Activated naive CD4-positive, alpha-beta T cell treated with anti-CD3 and anti-CD28 coated beads for 36 hours (primary cell): ENCODE data around the gene POU1F1. TPM values are rescaled to one million over a fixed set of nuclear protein-coding genes. Genes with fewer than 3 reads are reported as not detected.
"Not testable (repeated sequence)": the region's sequence is repeated elsewhere in the genome, so short reads cannot be mapped to it uniquely, and the experiment has no call there.

Experiments
- CTCF ChIA-PET: fragments of 350-600 bp; sonication (Branson Sonifier 250); formaldehyde crosslinking; loops from one replicate; lab custom pipeline; 2021; ENCODE audit warnings: antibody characterized with exemption; lab: Charles Lee
- DNase-seq: peaks from one replicate; pipeline ENCODE4 v3.0.0-alpha.2; 2020
- H3K27ac Mint-ChIP-seq: one replicate; pipeline ENCODE4 v1.8.0; 2021; ENCODE audit warnings: mild to moderate bottlenecking, mixed read lengths
- H3K27me3 Mint-ChIP-seq: one replicate; pipeline ENCODE4 v1.8.0; 2021; ENCODE audit warnings: low read depth, mixed read lengths
- H3K36me3 Mint-ChIP-seq: one replicate; pipeline ENCODE4 v1.8.0; 2021; ENCODE audit warnings: low read depth, mixed read lengths
- H3K4me1 Mint-ChIP-seq: one replicate; pipeline ENCODE4 v1.8.0; 2021; ENCODE audit warnings: low read depth, mixed read lengths
- H3K4me3 Mint-ChIP-seq: one replicate; pipeline ENCODE4 v1.8.0; 2021; ENCODE audit warnings: mild to moderate bottlenecking, moderate library complexity, mixed read lengths
- H3K9me3 Mint-ChIP-seq: one replicate; pipeline ENCODE4 v1.8.0; 2021; ENCODE audit warnings: mixed read lengths
- intact Hi-C: fragments of 100-400 bp; cut with micrococcal nuclease; formaldehyde crosslinking; loops from one replicate; pipeline ENCODE4 v1.15.1; 2023
- total RNA-seq, 2 experiments: library from RNA; stranded (reverse); gene quantifications; one replicate each; pipeline ENCODE4 v1.2.3, GENCODE V29; 2021

Gene POU1F1
- total RNA-seq, 2 experiments from 2014 or later = not detected

DNA sequence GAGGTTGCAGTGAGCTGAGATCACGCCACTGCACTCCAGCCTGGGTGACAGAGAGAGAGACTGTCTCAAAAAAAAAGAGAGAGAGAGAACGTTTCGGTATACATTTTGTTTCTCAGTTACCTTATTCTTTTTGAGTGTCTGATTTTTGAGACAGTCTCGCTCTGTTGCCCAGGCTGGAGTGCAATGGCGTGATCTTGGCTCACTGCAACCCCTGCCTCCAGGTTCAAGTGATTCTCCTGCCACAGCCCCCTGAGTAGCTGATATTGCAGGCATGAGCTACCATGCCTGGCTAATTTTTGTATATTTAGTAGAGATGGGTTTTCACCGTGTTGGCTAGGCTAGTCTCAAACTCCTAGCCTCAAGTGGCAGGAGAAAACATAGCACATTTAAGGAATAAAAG lies 28.2 kb downstream of the POU1F1 start:
- intact Hi-C loops = not testable (repeated sequence)

DNA sequence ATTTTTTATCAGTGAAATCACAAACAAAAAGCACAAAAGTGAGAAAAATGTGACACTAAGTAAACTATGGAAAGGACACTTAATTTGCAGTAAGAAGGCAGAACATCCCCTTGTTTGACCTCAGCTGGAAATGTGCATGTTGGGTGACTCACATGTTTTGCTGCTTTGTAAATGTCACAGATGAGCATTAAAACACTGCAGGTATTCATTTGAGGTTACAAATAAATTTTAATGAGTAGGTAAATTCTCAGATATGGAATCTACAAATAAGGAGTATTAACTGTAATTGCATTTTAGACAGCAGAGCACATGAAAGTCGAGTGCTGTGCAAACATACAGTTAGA lies 29.0 kb downstream of the POU1F1 start:
- DNase-seq = no peak
- CTCF ChIA-PET = interaction anchor here (1.0 to 1.4 kb wide), 2 partner anchors 12 to 51 kb away, joined by 4 read pairs; no protein-coding TSS in a partner anchor
- intact Hi-C loops = loop anchor here (2.0 kb wide), 1 partner anchor 21 kb away; the partner anchor contains the start of gene CHMP2B
- H3K4me1 Mint-ChIP-seq = peaks cover 9% of the 10 kb centered on the region
- H3K9me3 Mint-ChIP-seq = no peaks in the 10 kb centered on the region
- no peaks in the 10 kb centered on the region for H3K27me3 Mint-ChIP-seq
- H3K36me3 Mint-ChIP-seq = peaks cover 13% of the 10 kb centered on the region
- H3K27ac Mint-ChIP-seq = no peak overlapping the region
- H3K4me3 Mint-ChIP-seq = no peak overlapping the region

More for the DNA sequence above, 28.2 kb downstream of the POU1F1 start:
- not testable (repeated sequence) for H3K4me3 Mint-ChIP-seq, H3K27me3 Mint-ChIP-seq, H3K4me1 Mint-ChIP-seq, DNase-seq, H3K9me3 Mint-ChIP-seq, H3K27ac Mint-ChIP-seq
- CTCF ChIA-PET = interaction anchor here (1.0 kb wide), 1 partner anchor 11 kb away, joined by 4 read pairs; no protein-coding TSS in a partner anchor
- H3K36me3 Mint-ChIP-seq = peaks cover 13% of the 10 kb centered on the region

DNA sequence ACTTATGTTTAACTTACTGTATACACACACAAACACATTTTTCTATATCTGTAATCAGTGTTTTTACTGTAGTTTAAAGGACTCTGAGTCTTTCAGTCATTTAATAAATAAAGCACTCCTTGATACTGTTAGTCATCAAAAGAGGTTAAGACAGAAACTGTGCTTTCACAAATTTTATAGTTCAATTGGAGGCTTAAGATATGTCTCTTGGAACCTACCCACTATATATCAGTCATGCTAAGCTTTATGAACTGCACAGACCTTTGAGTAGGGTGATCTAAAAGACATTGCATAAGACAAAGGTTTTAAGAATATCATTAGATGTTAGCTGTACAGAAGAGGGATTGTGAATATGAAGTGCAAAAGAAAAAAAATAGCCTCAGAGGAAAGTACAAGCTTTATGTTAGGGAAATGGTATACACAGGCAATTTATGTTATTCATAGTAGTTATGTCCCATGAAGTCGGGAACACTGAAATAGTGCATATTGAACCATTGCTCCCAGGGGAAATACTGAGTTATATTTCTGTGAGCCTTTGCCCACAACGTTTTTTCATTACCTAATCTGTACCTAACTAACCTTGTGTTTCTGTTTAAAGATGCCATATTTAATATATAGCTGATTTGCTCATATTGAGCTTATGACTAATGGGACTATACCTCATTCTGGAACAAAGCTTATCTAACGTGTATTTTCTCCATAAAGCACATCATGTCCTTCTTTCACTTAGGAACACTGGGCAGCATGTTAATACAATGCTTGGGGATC lies 29.5 kb downstream of the POU1F1 start:
- H3K9me3 Mint-ChIP-seq = no peaks in the 10 kb centered on the region
- H3K27me3 Mint-ChIP-seq = no peaks in the 10 kb centered on the region
- H3K4me1 Mint-ChIP-seq = peaks cover 9% of the 10 kb centered on the region
- H3K4me3 Mint-ChIP-seq = no peak overlapping the region
- peaks cover 16% of the 10 kb centered on the region for H3K36me3 Mint-ChIP-seq
- CTCF ChIA-PET = interaction anchor here (1.0 to 1.4 kb wide), 2 partner anchors 13 to 51 kb away, joined by 4 read pairs; no protein-coding TSS in a partner anchor
- intact Hi-C loops = loop anchor here (2.0 kb wide), 1 partner anchor 20 kb away; the partner anchor contains the start of gene CHMP2B
- DNase-seq = no peak
- no peak overlapping the region for H3K27ac Mint-ChIP-seq

DNA sequence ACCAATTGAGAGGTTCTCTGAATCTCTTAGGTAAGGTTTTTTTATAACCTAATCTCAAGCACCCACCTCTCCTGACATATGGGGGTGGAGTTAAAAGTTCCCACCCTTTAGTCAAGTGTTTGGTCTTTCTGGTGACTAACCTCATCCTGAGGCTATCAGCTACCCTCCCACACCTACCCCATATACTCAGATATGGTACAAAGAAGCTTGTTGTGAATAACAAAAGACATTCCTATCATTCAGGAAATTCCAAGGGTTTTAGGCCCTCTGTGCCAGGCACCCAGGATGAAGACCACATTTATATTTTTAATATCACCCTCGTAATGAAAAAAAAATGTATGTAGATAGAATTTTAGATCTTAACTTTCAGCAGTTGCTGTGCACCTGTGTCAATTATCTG lies 40.3 kb downstream of the POU1F1 start:
- CTCF ChIA-PET = no interaction called here
- Mint-ChIP-seq H3K4me1 (peaks cover 32% of the 10 kb centered on the region), H3K4me3 (no peak overlapping the region), H3K27me3 (no peaks in the 10 kb centered on the region), H3K9me3 (no peaks in the 10 kb centered on the region), H3K27ac (no peak overlapping the region), H3K36me3 (peaks cover 12% of the 10 kb centered on the region)
- intact Hi-C loops = no loop called here
- no peak for DNase-seq

DNA sequence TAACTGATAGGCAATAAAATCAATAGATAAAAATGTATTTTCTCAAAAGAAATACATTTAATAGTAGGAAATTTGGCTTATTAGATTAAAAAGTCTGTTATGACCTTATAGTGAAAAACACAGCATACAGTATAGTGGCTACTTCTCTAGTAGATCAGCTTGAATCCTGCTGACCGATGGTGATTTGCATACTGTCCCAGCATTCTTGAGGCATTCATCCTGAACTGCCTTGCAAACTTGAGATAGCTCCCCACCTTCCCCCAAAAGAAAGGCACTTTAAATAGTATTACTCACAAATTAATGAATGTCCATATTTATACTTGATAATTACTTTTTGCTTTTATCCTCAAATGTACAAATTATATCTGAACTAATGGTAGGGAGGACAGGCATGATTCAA lies 42.6 kb downstream of the POU1F1 start:
- Mint-ChIP-seq H3K9me3 (no peaks in the 10 kb centered on the region), H3K4me1 (peaks cover 44% of the 10 kb centered on the region)
- no peak for DNase-seq

DNA sequence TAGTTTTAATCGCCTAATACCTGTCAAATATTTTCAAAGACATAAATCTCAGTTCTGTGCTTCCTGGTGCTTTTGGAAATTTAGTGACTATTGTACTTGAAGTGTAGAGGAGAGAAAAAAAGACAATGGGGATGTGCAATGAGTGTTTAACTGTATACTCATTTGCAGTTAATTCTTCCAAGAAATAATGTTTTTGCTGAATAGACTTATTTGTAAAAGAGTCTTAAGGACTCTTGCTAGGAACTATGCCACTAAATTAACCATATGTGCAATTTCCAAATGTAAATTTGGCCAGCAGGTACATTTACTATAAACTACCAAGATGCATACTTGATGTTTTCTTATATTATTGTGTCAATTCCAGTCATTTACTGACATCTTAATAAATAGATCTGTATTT lies 47.3 kb downstream of the POU1F1 start:
- H3K4me3 Mint-ChIP-seq = peak overlapping the region; percentile 32
- CTCF ChIA-PET = no interaction called here
- H3K36me3 Mint-ChIP-seq = peaks cover 3% of the 10 kb centered on the region
- intact Hi-C loops = loop anchor here (5.0 kb wide), 1 partner anchor 142 kb away; no protein-coding TSS in a partner anchor
- H3K27ac Mint-ChIP-seq = no peak overlapping the region
- no peak for DNase-seq
- no peaks in the 10 kb centered on the region for H3K9me3 Mint-ChIP-seq
- H3K27me3 Mint-ChIP-seq = peaks cover 7% of the 10 kb centered on the region
- peaks cover 42% of the 10 kb centered on the region for H3K4me1 Mint-ChIP-seq

More for the DNA sequence above, 42.6 kb downstream of the POU1F1 start:
- CTCF ChIA-PET = interaction anchor here (1.3 kb wide), 1 partner anchor 26 kb away, joined by 4 read pairs; no protein-coding TSS in a partner anchor
- Mint-ChIP-seq H3K27me3 (no peaks in the 10 kb centered on the region), H3K4me3 (no peak overlapping the region), H3K36me3 (peaks cover 8% of the 10 kb centered on the region), H3K27ac (no peak overlapping the region)
- intact Hi-C loops = no loop called here

DNA sequence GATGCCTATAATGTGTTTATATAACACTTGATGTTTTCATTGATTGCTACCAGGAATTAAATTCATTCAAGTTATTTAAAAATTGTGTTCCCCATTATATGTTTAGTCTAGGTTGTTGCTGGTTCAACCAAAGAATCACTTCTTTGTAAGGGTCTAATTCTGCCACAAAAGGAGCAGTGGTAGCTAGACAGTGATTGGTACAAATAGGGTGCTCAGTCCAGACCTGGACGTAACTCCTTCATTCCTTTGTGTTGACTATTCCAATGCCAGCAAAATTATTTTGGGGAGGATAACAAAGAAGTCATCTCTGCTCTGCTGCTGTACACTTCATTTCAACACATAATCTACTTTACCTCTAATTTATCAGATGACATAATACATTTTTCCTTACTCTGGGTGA lies 48.1 kb downstream of the POU1F1 start:
- Mint-ChIP-seq H3K9me3 (no peaks in the 10 kb centered on the region), H3K4me3 (peak overlapping the region; percentile 83), H3K36me3 (peaks cover 3% of the 10 kb centered on the region), H3K27me3 (peaks cover 7% of the 10 kb centered on the region), H3K4me1 (peaks cover 39% of the 10 kb centered on the region), H3K27ac (no peak overlapping the region)
- DNase-seq = no peak
- CTCF ChIA-PET = no interaction called here
- intact Hi-C loops = loop anchor here (5.0 kb wide), 1 partner anchor 141 kb away; no protein-coding TSS in a partner anchor

DNA sequence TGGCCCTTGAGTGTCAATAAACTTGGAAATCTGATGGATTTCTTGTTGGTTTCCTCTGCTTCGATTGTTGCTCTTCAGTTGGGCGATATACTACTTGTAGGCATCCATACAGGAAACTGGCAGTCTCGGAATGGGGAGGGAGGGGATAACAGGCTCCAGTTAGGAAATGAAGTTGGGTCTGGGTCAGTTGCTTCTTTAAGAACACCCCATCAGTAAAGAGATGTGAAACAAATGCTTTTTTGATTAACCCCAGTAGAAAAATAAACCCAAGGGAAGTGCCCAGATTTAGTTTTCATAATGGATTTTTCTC lies 48.6 kb downstream of the POU1F1 start:
- Mint-ChIP-seq H3K9me3 (peaks cover 3% of the 10 kb centered on the region), H3K4me1 (peaks cover 35% of the 10 kb centered on the region), H3K27ac (peak overlapping the region; percentile 85), H3K4me3 (peak overlapping the region; percentile 83), H3K36me3 (peaks cover 6% of the 10 kb centered on the region), H3K27me3 (peaks cover 10% of the 10 kb centered on the region)
- CTCF ChIA-PET = no interaction called here
- intact Hi-C loops = loop anchor here (1.0 to 5.0 kb wide), 4 partner anchors 19 to 922 kb away; partner anchors contain the start of genes C3orf38, CGGBP1 and ZNF654
- no peak for DNase-seq

DNA sequence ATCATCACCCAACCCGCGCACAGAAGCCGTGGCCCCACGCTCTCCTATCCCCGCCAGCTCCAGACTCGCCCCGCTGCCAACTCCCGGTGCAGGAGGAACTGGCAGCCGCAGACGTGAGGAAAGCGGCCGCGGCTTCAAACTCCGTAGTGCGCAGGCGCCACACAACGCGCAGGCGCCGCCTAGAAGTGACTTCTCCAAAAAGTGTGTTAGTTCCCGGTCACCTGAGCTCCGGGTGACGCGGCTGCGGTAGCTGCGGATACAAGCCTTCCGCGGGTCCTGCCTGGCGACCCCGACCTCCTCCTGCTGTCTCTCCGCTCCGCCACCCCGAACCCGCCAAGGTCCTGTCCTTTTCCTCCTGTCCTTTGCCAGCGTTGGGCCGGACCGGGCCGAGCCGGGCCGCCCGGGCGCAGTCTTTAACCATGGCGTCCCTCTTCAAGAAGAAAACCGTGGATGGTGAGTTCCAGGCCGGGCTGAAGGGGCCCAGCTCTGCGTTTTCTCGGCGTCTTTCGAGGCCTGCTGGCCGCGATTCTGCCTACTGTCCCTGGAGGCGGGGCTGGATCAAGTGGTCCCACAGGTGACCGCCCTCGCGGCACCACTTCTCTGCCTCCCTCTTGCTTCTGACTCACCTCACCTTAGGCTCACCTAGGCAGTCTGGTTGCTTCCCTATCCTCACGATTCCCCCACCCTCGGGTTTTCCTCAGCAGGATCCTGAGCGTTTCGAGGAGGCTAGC lies 49.1 kb downstream of the POU1F1 start, which contains the start of gene CHMP2B:
Gene CHMP2B, plus strand, starts transcription at position 206 of the 731 bp plus-strand sequence. Its CDS starts 214 bp downstream, at position 420.
- intact Hi-C loops = loop anchor here (1.0 to 5.0 kb wide), 4 partner anchors 20 to 922 kb away; partner anchors contain the start of genes C3orf38, CGGBP1 and ZNF654
- Mint-ChIP-seq H3K9me3 (peaks cover 3% of the 10 kb centered on the region), H3K27ac (peak within 1 kb of the TSS; percentile 85), H3K36me3 (peaks cover 6% of the 10 kb centered on the region), H3K4me1 (peaks cover 31% of the 10 kb centered on the region), H3K27me3 (peaks cover 14% of the 10 kb centered on the region), H3K4me3 (peak within 1 kb of the TSS; percentile 83)
- CTCF ChIA-PET = interaction anchor here (1.3 kb wide), 1 partner anchor 32 kb away, joined by 4 read pairs; no protein-coding TSS in a partner anchor
- DNase-seq = peak; percentile 92

DNA sequence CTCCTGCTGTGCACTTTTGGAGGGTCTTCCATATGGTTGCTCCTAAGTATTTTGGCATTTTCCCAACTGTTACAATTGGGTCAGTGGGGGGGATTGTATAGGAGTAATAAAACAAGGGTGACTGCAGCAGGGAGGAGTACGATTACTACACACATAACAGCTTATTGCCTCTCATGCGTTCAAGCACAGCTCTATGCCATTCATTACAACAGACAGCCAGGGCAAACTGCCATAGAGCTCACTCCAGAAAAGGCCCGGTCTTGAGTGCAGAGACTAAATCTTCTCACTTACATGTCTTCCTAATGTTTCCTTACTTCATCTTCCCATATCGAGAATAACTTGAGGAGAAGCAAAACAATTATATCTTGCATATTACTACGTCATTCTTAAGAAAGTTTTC lies 50.7 kb downstream of the POU1F1 start:
- Mint-ChIP-seq H3K4me1 (peaks cover 21% of the 10 kb centered on the region), H3K4me3 (no peak overlapping the region), H3K27ac (no peak overlapping the region), H3K27me3 (peaks cover 19% of the 10 kb centered on the region), H3K9me3 (peaks cover 3% of the 10 kb centered on the region), H3K36me3 (peaks cover 3% of the 10 kb centered on the region)
- intact Hi-C loops = loop anchor here (2.0 to 5.0 kb wide), 3 partner anchors 21 to 833 kb away; partner anchors contain the start of genes CGGBP1 and ZNF654
- no peak for DNase-seq
- CTCF ChIA-PET = interaction anchor here (1.1 kb wide), 1 partner anchor 34 kb away, joined by 4 read pairs; no protein-coding TSS in a partner anchor

DNA sequence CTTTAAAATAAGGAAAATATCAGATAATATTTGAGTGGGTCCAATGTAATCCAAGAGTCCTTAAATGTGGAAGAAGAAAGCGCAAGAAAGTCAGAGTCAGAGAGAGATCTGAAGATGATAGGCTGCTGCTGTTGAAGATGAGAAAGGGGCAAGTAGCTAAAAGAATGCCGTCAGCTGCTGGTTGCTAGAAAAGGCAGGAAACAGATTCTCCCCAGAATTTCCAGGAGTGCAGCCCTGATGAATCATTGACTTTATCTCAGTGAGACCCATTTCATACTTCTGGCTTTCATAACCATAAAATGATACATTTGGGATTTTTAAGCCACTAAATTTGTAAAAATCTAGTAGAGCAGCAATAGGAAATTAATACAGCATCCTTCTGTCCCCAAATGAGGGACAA lies 56.8 kb downstream of the POU1F1 start:
- H3K4me1 Mint-ChIP-seq = no peaks in the 10 kb centered on the region
- H3K27me3 Mint-ChIP-seq = peaks cover 28% of the 10 kb centered on the region
- H3K9me3 Mint-ChIP-seq = peaks cover 3% of the 10 kb centered on the region
- H3K36me3 Mint-ChIP-seq = peaks cover 3% of the 10 kb centered on the region
- no peak for DNase-seq
- intact Hi-C loops = no loop called here
- no peak overlapping the region for H3K27ac Mint-ChIP-seq
- no peak overlapping the region for H3K4me3 Mint-ChIP-seq
- CTCF ChIA-PET = no interaction called here

DNA sequence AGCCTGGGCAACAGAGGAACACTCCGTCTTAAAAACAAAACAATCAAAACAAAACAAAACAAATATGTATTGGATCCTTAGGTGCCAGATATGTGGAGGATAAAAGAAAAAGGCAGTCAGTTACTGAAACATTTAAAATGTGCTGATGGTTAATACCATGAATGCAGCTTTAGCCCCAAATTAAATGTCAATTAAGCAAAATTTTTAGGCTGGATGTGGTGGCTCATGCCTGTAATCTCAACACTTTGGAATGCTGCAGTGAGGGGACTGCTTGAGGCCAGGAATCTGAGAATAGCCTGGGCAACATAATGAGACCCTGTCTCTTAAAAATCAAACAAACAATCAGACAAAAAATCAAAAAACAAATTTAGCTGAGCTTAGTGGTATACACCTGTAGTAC lies 57.8 kb downstream of the POU1F1 start:
- H3K27me3 Mint-ChIP-seq = peaks cover 31% of the 10 kb centered on the region
- H3K27ac Mint-ChIP-seq = no peak overlapping the region
- intact Hi-C loops = no loop called here
- H3K9me3 Mint-ChIP-seq = peaks cover 3% of the 10 kb centered on the region
- DNase-seq = no peak
- peaks cover 3% of the 10 kb centered on the region for H3K36me3 Mint-ChIP-seq
- CTCF ChIA-PET = no interaction called here
- no peak overlapping the region for H3K4me3 Mint-ChIP-seq
- no peaks in the 10 kb centered on the region for H3K4me1 Mint-ChIP-seq
